GM18519 (cell line): ENCODE results near the gene LZTS2.

ENCODE experiments used
- ATAC-seq: cut with Tn5 transposase; IDR thresholded peaks from one replicate; pipeline ENCODE4 v1.9.1; 2021; ENCODE audit warnings: mild to moderate bottlenecking, moderate library complexity; ENCODE audit not compliant: unreplicated experiment, low FRiP score

Gene LZTS2

GRCh38 chr10:101046332-101047238, 47.0 kb downstream of the LZTS2 start:
- no peak for ATAC-seq

GRCh38 chr10:101047268-101047667, 47.7 kb downstream of the LZTS2 start:
- no peak for ATAC-seq

GRCh38 chr10:101047961-101048892, 48.6 kb downstream of the LZTS2 start:
- no peak for ATAC-seq

GRCh38 chr10:101050208-101051069, 50.8 kb downstream of the LZTS2 start:
- no peak for ATAC-seq

- no peak for ATAC-seq
Measured at GRCh38 chr10:101052285-101052684, 52.7 kb downstream of the LZTS2 start.

GRCh38 chr10:101053516-101053915, 53.9 kb downstream of the LZTS2 start:
- ATAC-seq, result no peak

- no peak for ATAC-seq
Measured at GRCh38 chr10:101054351-101054750, 54.7 kb downstream of the LZTS2 start.

- no peak for ATAC-seq
Measured at GRCh38 chr10:101054876-101055275, 55.3 kb downstream of the LZTS2 start.

- ATAC-seq, result no peak
Measured at GRCh38 chr10:101055411-101055810, 55.8 kb downstream of the LZTS2 start.

- no peak for ATAC-seq
Measured at GRCh38 chr10:101056365-101057151, 57.0 kb downstream of the LZTS2 start.
